ENCODE measurements around the gene PLA2G4F.

PLA2G4F gene

GRCh38 chr15:42163291-42163690, 6.9 kb upstream of the PLA2G4F start:
- no peak for DNase-seq

- no peak for DNase-seq
Measured at GRCh38 chr15:42160136-42160535, 3.7 kb upstream of the PLA2G4F start.

DNA sequence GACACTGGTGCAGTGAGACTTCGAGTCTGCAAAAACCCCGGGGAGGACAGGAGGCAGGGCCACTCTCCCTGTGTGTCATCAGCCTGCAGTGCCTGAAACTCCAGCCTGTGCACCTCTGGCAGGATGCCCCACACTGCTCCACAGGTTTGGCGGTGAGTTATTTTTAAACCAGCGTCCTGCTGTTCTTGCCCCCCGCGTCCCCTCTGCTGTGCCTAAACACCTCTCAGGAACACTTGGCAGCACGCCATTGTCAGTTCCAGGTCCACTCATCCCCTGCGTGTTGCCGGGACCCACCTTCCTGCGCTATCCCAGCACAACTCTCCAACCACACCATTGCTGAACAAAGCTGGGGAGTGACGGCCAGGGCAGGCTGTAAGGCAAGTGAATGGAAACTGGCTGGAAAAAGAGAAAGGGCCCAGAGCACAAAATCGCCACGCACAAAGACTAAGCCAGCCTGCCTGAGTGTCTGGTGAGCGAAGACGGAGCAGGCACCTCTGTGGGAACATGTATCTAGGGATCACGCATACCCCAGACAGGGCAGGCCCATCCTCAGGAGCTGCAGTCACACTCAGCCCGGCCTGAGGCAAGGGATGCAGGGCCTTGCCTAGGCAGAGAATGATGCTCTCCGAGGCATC, 3.1 kb upstream of the PLA2G4F start:
- no peak for DNase-seq

- DNase-seq = no peak
Measured at GRCh38 chr15:42158941-42159340, 2.5 kb upstream of the PLA2G4F start.

DNA sequence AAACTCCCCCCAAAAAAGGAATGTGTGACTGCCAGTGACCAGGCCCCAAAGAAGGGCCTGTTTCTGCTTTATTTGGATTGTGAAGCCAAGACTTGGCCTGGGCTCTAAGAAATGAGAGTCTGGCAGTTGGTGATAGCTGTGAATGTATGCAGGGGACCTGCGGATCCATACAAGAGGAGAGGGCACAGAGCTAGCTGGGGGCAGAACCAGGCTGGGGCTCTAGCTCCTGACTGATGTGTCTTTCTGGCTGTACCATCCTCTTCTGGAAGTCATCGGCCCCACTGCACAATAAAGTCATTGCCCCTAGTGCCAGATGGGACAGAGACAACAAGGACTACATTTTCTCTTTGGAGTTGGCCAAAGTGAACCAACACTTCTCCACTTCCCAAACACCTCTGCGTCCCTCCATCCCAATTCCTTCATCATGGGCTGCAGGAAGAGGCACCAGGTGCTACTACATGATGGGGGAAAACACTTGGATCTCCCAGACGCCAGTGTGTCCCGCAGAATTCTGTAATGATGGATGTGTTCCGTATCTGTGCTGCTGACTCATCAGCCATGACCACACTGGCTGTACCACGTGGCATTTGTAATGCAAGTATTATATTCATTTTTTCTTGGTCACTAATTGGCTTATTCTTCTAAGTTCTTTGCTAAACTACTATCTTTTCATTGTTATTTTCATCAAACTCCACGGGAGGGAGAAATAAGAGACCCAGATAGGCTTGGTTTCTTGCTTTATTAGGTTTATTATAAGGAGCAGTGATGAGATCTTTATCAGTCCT, 1.7 kb upstream of the PLA2G4F start:
- DNase-seq = peak; percentile 41 to 62 (median 58)

GRCh38 chr15:42157381-42157780, 945 bp upstream of the PLA2G4F start:
- no peak for DNase-seq

DNA sequence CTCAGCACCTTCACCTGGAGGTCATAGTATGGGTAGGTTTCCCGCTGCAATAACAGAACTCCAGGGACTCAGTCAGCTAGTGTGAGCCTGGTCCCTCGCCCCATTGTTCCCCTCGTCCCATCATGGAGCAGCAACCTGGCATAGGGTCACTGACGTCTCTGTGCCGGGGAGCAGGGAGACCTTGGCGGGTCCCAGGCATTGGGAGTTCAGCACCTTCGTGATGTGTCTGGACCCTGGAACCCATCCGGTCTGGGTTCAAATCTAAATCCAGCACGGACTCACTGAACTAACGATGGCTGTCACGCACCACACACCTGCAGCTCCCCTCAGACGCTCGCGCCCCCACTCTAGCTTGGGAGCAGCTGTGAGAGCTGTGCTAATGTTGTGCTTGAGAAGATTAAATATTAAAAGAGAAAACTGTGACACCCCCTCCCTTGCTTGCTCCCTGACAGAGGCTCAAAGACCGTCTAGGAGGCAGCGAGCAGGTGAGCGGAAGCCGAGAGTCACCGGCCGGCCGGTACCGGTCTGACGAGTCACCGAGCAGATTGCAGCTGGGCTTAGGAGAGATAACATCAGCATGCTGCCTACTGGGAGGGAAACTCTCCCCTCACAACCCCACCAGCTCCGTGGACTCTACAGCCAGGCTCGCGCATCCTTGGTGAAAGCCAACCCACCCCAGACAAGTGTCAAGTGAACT, 742 bp downstream of the PLA2G4F start:
- no peak for DNase-seq

DNA sequence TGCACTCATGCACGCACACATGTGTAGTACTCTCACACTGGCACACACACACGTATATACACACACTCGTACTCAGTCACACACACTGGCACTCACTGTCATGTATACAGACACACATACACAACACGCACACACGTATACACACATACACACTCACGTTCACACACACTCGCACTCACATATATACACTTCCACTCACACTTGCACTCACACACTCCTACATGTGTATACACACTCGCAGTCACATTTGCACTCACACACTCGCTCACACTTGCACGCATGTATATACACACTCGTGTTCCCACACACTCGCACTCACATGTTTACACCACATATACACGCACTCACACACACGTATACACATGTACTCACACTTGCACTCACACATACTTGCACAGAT, 1.5 kb downstream of the PLA2G4F start:
- no peak for DNase-seq

GRCh38 chr15:42154212-42154941, 2.1 kb downstream of the PLA2G4F start:
- DNase-seq = peak in 1 of 4 experiments; percentile 32

- DNase-seq = no peak
Measured at GRCh38 chr15:42153874-42154211, 2.6 kb downstream of the PLA2G4F start.

DNA sequence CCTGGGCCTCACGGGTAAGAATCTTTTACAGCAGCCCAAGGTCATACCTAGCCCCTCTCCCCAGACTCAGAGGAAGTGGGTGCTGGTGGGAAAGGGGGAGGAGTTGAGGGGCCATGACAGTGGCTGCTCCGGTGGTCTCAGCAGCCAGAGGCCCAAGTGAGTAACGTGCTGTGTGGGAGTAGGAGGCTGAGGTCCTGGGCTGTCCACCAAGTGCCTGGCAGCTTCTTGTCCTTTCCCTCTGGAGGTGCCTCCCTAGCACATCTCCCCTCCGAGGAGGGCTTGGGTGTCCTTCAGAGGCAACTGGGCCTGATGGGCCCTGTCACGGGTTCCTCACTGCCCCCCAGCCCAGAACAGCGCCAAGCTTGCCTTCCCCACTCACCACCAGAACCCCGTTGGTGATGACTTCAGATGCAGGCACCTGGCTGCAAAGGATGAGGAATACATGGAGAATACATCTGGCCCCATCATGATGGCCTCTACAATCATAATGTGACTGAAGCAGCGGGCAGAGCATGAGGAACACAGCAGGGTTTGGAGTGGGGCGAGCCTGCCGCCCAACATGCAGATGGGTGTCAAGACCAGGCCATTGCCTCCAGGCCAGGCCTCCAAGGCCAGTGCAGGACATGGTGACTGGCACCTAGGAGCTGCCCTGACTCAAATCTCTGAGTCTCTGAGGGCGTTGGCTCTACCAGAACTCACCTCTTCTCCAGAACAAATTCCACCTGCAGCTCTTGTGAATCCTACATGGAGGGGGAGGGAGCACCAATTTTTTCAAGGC, 3.3 kb downstream of the PLA2G4F start:
- DNase-seq = no peak

GRCh38 chr15:42152196-42152920, 4.1 kb downstream of the PLA2G4F start:
- DNase-seq = peak in 2 of 4 experiments; percentile 33 to 40

DNA sequence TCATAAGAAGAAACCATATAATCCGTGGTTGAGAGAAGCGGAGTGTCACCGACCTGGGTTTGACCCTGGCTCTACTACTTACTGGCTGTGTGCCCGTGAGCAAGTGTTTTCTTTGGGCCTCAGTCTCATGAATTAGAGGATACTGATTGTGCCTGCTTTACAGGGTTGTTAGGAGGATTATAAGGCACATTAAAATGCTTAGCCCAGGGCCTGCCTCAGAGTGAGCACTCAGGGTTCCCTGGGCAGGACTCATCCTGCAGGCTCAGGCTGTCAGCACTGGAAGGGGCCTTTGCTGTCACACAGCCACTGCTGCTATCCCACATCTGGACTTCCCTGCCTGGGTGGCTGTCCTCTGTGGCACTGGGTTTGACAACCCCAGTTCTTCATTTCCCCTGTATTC, 4.7 kb downstream of the PLA2G4F start:
- peak in 2 of 4 experiments; percentile 23 to 37 for DNase-seq

GRCh38 chr15:42151141-42151561, 5.3 kb downstream of the PLA2G4F start:
- DNase-seq = no peak

- DNase-seq = no peak
Measured at GRCh38 chr15:42150219-42150970, 6.0 kb downstream of the PLA2G4F start.

DNA sequence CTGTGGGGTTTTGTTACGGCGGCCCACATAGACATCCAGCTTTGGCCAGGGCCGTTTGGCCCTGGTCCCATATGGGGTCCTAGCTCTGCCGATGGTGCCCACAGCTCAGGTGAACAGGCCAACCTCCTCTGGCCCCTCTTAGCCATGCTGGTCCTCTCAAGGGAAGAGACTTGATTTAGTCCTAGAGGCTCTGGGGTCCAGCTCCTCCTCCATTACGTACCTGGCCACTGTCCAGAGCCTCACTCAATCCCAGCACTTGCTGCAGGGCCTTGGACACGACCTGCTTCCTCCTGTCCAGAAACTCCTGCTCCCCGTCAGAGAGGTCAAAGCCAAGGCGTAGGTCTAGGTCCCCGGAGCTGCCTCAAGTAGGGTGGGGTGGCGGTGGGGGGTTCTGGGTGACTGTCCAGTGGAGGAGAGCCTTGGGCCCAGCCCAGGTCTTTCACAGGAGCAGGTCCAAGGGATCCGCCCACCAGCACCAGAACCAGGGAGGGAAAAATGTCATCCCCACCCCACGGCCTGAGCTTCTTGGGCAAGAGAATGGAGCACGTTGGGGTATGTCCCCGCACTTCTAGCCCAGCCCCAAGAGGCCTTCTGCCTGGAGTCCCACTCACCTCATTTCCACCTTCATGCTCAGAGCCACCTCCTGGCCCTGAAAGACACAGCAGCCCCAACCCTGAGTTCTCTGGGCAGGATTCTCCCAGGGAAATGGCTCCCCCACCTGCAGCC, 6.8 kb downstream of the PLA2G4F start:
- no peak for DNase-seq

DNA sequence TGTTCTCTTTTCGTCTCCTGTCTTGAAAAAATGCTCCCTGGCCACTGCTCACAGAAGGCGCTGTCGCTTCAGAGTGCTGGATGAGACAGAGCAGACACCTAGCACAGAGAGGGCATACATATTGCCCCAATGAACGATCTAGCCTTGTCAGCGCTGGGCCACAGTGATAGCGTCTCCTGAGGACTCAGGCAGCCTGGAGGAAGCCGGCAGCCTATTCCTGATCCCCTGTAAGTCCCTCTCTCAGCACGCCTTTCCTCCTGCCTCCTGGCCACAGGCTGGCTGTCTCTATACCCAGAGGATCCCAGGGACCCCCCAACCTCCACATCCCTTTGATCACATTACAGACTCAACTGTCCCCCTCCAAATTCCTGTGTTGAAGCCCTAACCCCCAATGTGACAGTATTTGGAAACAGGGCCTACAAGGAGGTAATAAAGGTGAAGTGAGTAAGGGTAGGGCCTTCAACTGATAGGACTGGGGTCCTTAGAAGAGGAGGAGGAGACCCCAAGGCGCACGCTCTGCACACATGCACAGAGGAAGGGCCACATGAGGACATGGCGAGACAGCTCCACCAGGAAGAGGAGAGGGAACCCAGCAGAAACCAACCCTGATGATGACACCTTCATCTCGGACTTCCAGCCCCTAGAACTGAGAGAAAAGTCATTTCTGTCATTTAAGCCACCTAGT, 7.5 kb downstream of the PLA2G4F start:
- no peak for DNase-seq

DNA sequence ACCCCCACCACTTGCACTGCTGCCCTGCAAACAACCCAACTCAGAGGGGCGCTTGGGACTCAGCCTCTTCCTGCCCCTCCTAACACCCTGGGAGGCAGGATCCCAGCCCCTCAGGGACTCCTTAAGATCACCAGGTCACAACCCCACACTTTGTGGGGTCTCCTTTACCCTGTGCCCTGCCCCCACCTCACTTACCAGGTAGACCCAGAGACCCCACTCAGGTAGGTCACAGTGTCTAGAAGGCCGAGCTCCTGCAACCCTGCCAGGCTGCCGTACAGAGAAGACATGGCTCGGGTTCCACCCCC, 9.1 kb downstream of the PLA2G4F start:
- DNase-seq = no peak

- no peak for DNase-seq
Measured at GRCh38 chr15:42146551-42147430, 9.6 kb downstream of the PLA2G4F start.

All from suppressor macrophage (primary cell).